ENCODE data around the gene RAB28.

RAB28 gene

DNA sequence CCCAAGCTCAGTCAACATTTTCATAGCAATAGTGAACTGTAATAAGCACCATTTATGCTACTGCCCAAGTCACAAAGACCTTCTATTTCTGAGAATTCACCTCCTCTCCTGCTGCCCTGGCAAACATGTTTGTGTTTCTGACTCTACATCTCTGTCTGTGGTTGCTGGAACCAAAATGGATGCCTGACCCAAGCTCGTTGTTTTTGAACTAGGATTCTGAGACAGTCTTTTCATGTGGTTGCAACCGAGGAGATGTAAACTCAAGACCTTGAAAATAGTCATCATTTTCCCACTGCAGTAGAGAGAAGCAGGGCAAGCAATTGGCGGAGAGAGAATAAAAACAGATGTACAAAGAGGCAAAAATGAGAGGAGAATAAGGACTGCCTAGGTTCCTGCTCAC, 160.2 kb downstream of the RAB28 start:
- DNase-seq (ENCODE audit: extremely low read depth in 1 of 2, low read depth in 1 of 2) = no peak

DNA sequence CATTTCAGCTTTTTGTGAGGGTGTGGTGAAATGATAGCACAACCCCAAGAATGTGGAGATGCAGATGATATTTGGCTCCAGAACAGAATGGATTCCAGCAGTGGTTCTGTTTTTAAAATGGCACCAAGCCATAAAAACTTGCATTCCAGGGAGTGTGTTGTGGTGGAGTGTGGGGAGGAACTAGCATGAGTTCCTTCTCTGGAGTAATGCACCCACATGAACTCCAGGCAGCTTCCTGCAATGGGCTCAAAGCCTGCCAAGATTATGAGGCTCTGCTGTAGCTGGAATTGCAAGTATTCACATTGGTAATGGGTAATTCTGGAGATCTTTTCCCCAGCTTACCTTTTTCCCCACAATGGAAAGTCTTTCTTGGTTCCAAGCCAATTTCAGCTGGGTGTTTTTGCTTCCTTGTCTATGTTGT, 161.4 kb downstream of the RAB28 start:
- DNase-seq (ENCODE audit: extremely low read depth in 1 of 2, low read depth in 1 of 2) = no peak
